SK-N-SH (cell line): Measurements from ENCODE around the gene PTPRF.

Experiments used
- POLR2AphosphoS5 ChIP-seq: IDR thresholded peaks from 2 replicates; pipeline ENCODE4 v1.6.1; 2012; ENCODE audit warnings: low read depth, low read length
- RAD21 ChIP-seq: IDR thresholded peaks from 2 replicates; pipeline ENCODE4 v1.6.1; 2012; ENCODE audit warnings: mild to moderate bottlenecking, low read length
- USF2 ChIP-seq: fragments of 150-350 bp; IDR thresholded peaks from 2 replicates; pipeline ENCODE4 v1.6.1; 2017; ENCODE audit warnings: antibody characterized with exemption, low read length, low read depth, borderline replicate concordance

DNA sequence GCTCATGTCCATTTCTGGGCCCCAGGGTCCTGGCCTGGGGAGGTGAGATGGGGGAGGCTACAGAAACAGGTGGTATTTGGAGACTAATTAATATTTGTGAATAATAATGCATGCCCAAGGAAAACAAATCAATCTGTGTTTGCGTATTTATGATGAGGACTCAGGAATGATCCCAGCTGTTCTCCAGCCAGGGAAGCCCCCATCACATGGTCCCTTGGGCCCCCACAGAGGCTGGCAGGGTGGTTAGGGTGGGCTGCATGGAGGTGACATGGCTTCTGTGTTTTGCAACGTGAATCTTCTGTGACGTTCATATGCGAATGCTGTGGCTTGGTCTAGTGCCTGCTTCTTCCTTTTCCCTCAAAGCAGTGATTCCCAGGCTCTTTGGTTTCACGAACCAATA is 10.5 kb downstream of the PTPRF start:
- TF ChIP-seq RAD21 (no peak), POLR2AphosphoS5 (no peak), USF2 (no peak)
